Measurements from ENCODE around the gene STK10. TPM values are rescaled to one million over a fixed set of nuclear protein-coding genes. Genes with fewer than 3 reads are reported as not detected.
A peak's percentile ranks its signal among the peaks of the same experiment; 100 is the strongest.

STK10 gene
- total and polyA plus RNA-seq, 2 experiments from 2014 or later: 7.5 to 17.8 TPM

- Mint-ChIP-seq H3K36me3 (ENCODE audit: low read depth) (no peaks in the 10 kb centered on the region), H3K4me1 (peaks cover 25% of the 10 kb centered on the region), H3K9me3 (no peaks in the 10 kb centered on the region), H3K4me3 (peak overlapping the region; percentile 82), H3K27me3 (ENCODE audit: insufficient read depth, low read depth, poor library complexity) (peaks cover 15% of the 10 kb centered on the region), H3K27ac (no peak overlapping the region)
- ATAC-seq (no peak), DNase-seq (ENCODE audit: low spot score) (no peak)
- peak overlapping the region; percentile 91 for H3K4me2 ChIP-seq
- H4K20me1 ChIP-seq (replicated peaks; ENCODE audit: insufficient read depth): no peaks in the 10 kb centered on the region
- H3K9me2 ChIP-seq (ENCODE audit: insufficient read depth): no peaks in the 10 kb centered on the region
- H2AFZ ChIP-seq: peak overlapping the region; percentile 90
- peaks cover 11% of the 10 kb centered on the region for H3F3A ChIP-seq (replicated peaks; ENCODE audit: low read depth)
- H3K36me3 ChIP-seq (ENCODE audit: insufficient read depth): no peaks in the 10 kb centered on the region
- no peak overlapping the region for H3K27ac ChIP-seq (ENCODE audit: low read depth)
- H3K27me3 ChIP-seq (ENCODE audit: insufficient read depth): peaks cover 15% of the 10 kb centered on the region
- TF ChIP-seq JUNB (IDR thresholded peaks at IDR 0.05; ENCODE audit: unreplicated experiment) (no peak), POLR2AphosphoS5 (IDR thresholded peaks at IDR 0.05; ENCODE audit: low read depth) (no peak), ZNF462 (CRISPR knock-in tag; IDR thresholded peaks at IDR 0.05) (0 out of 2 replicates have a peak, but pooled peaks have one; percentile 8), ZNF114 (CRISPR knock-in tag; IDR thresholded peaks at IDR 0.05) (no peak), ZNF331 (CRISPR knock-in tag; IDR thresholded peaks at IDR 0.05; ENCODE audit: low read depth) (no peak)
- H3K4me1 ChIP-seq (ENCODE audit: insufficient read depth): peaks cover 20% of the 10 kb centered on the region
- peak overlapping the region; percentile 96 for H3K4me3 ChIP-seq
- H3K79me2 ChIP-seq (replicated peaks; ENCODE audit: insufficient read depth): peaks cover 21% of the 10 kb centered on the region
Measured at GRCh38 chr5:172189693-172190296, 1.8 kb upstream of the STK10 start.
